Activated CD4-positive, alpha-beta T cell treated with anti-CD3 and anti-CD28 coated beads for 36 hours (primary cell): Measurements from ENCODE around the gene UTS2R. TPM values are rescaled to one million over a fixed set of nuclear protein-coding genes. Genes with fewer than 3 reads are reported as not detected.
A peak's percentile ranks its signal among the peaks of the same experiment; 100 is the strongest.
"Not testable (repeated sequence)": the region's sequence is repeated elsewhere in the genome, so short reads cannot be mapped to it uniquely, and the experiment has no call there.

Source experiments
- ATAC-seq: fragments of 200-7000 bp; cut with Tn5 transposase; one replicate; pipeline ENCODE4 v1.10.0; 2021; ENCODE audit warnings: mild to moderate bottlenecking, moderate library complexity
- CTCF ChIA-PET: fragments of 350-600 bp; sonication (Branson Sonifier 250); formaldehyde crosslinking; loops from one replicate; lab custom pipeline; 2021; ENCODE audit warnings: antibody characterized with exemption; lab: Charles Lee
- POLR2A ChIA-PET: fragments of 350-600 bp; sonication (Branson Sonifier 250); formaldehyde crosslinking; loops from one replicate; lab custom pipeline; 2021; ENCODE audit warnings: antibody characterized with exemption, inconsistent platforms; lab: Charles Lee
- DNase-seq: peaks from one replicate; pipeline ENCODE4 v3.0.0-alpha.2; 2020
- H3K27ac Mint-ChIP-seq: one replicate; pipeline ENCODE4 v1.8.0; 2021; ENCODE audit warnings: mixed read lengths
- H3K27me3 Mint-ChIP-seq: one replicate; pipeline ENCODE4 v1.8.0; 2021; ENCODE audit warnings: mixed read lengths
- H3K36me3 Mint-ChIP-seq: one replicate; pipeline ENCODE4 v1.8.0; 2021; ENCODE audit warnings: low read depth, mixed read lengths
- H3K4me1 Mint-ChIP-seq: one replicate; pipeline ENCODE4 v1.8.0; 2021; ENCODE audit warnings: mixed read lengths
- H3K4me3 Mint-ChIP-seq: one replicate; pipeline ENCODE4 v1.8.0; 2021; ENCODE audit warnings: mild to moderate bottlenecking, moderate library complexity, mixed read lengths
- H3K9me3 Mint-ChIP-seq: one replicate; pipeline ENCODE4 v1.8.0; 2021; ENCODE audit warnings: low read depth, mixed read lengths
- intact Hi-C, 2 experiments: fragments of 100-400 bp; cut with DNase I in 1 of 2; cut with micrococcal nuclease in 1 of 2; formaldehyde crosslinking; loops; one replicate each; pipeline versions ENCODE4 v1.14.2 to v1.15.1; 2022 to 2024; cut with DNase I, micrococcal nuclease
- total RNA-seq, 2 experiments: library from RNA; stranded (reverse); gene quantifications; one replicate each; pipeline ENCODE4 v1.2.3, GENCODE V29; 2021

Gene UTS2R
- total RNA-seq, 2 experiments from 2014 or later: not detected

- H3K4me1 Mint-ChIP-seq, POLR2A ChIA-PET, H3K36me3 Mint-ChIP-seq, CTCF ChIA-PET, intact Hi-C loops, H3K9me3 Mint-ChIP-seq, H3K27me3 Mint-ChIP-seq, ATAC-seq, H3K27ac Mint-ChIP-seq, H3K4me3 Mint-ChIP-seq, DNase-seq: not testable (repeated sequence)
Measured at GRCh38 chr17:82347994-82348393, 23.6 kb upstream of the UTS2R start.

DNA sequence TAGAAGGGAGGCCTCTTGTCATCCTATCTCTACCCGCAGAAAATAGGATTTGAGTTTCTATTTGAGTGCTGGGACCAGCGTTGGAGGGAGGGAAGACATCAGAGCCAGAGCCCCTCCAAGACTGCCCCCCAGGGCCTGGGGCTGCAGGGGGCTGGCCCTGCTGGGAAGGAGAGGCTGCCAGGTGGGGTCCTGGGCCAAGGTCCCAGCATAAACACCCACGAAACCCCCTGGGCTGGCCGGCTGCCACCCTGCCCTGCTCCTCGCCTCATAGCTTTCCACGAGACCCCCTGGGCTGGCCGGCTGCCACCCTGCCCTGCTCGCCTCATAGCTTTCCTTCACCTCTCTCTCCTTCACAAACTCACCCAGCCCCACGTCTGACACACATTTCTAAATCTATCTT lies 23.1 kb upstream of the UTS2R start:
- ATAC-seq (no peak), DNase-seq (peak; percentile 1)
- Mint-ChIP-seq H3K9me3 (no peaks in the 10 kb centered on the region), H3K27ac (no peak overlapping the region), H3K27me3 (peaks cover 7% of the 10 kb centered on the region), H3K4me3 (no peak overlapping the region), H3K4me1 (peaks cover 6% of the 10 kb centered on the region), H3K36me3 (no peaks in the 10 kb centered on the region)
- ChIA-PET POLR2A (no interaction called here), CTCF (interaction anchor here (0.6 kb wide), 2 partner anchors 14 to 235 kb away, joined by 3 read pairs; no protein-coding TSS in a partner anchor)
- intact Hi-C loops: no loop called here

- H3K9me3 Mint-ChIP-seq: no peaks in the 10 kb centered on the region
- H3K4me1 Mint-ChIP-seq: peaks cover 6% of the 10 kb centered on the region
- ChIA-PET POLR2A (no interaction called here), CTCF (interaction anchor here (0.6 kb wide), 2 partner anchors 14 to 234 kb away, joined by 3 read pairs; no protein-coding TSS in a partner anchor)
- DNase-seq (no peak), ATAC-seq (no peak)
- intact Hi-C loops: no loop called here
- H3K27me3 Mint-ChIP-seq: peaks cover 7% of the 10 kb centered on the region
- H3K4me3 Mint-ChIP-seq: no peak overlapping the region
- no peak overlapping the region for H3K27ac Mint-ChIP-seq
- H3K36me3 Mint-ChIP-seq: no peaks in the 10 kb centered on the region
Measured at GRCh38 chr17:82348866-82349265, 22.7 kb upstream of the UTS2R start.

DNA sequence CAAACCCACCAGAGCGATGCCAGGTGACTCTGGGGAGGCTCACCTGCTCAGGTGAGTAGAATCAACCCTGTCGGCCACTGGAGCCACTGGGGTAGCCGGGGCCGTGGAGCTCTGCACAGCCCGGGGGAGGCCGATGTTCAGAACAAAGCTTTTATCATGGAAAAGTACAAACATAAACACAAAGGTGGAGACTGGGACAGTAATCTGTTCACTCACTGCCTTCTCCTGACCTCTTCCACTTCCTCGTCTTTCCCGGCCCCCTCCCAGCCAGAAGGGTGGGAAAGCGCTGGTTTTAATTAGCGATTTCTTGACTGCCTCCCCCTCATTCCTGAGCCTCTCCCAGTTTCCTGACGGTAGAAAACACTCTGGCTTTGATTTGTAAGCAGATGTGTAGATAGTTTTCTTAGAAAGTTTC lies 22.3 kb upstream of the UTS2R start:
- ATAC-seq (no peak), DNase-seq (peak; percentile 3)
- Mint-ChIP-seq H3K9me3 (no peaks in the 10 kb centered on the region), H3K36me3 (no peaks in the 10 kb centered on the region), H3K4me3 (no peak overlapping the region), H3K27ac (no peak overlapping the region), H3K4me1 (peaks cover 6% of the 10 kb centered on the region), H3K27me3 (peaks cover 7% of the 10 kb centered on the region)
- intact Hi-C loops: no loop called here
- ChIA-PET CTCF (interaction anchor here (0.6 to 1.4 kb wide), 5 partner anchors 75 to 231 kb away, joined by 3 to 5 read pairs (median 3); no protein-coding TSS in a partner anchor), POLR2A (no interaction called here)

- intact Hi-C loops: loop anchor here (1.0 to 5.0 kb wide), 5 partner anchors 114 to 417 kb away; no protein-coding TSS in a partner anchor
- H3K4me3 Mint-ChIP-seq: no peak overlapping the region
- H3K36me3 Mint-ChIP-seq: no peaks in the 10 kb centered on the region
- H3K27ac Mint-ChIP-seq: no peak overlapping the region
- H3K4me1 Mint-ChIP-seq: peaks cover 6% of the 10 kb centered on the region
- peaks cover 10% of the 10 kb centered on the region for H3K27me3 Mint-ChIP-seq
- DNase-seq (peak; percentile 81), ATAC-seq (peak; percentile 63)
- POLR2A ChIA-PET: interaction anchor here (0.6 kb wide), 1 partner anchor 41 kb away, joined by 3 read pairs; no protein-coding TSS in a partner anchor
- no peaks in the 10 kb centered on the region for H3K9me3 Mint-ChIP-seq
- CTCF ChIA-PET: interaction anchor here (0.6 to 2.6 kb wide), 11 partner anchors 8 to 230 kb away, joined by 3 to 7 read pairs (median 3); partner anchors contain the start of gene TEX19
Measured at GRCh38 chr17:82350182-82351030, 21.2 kb upstream of the UTS2R start.

GRCh38 chr17:82351254-82351712 lies 20.3 kb upstream of the UTS2R start:
- POLR2A ChIA-PET: interaction anchor here (0.6 kb wide), 1 partner anchor 42 kb away, joined by 3 read pairs; no protein-coding TSS in a partner anchor
- peaks cover 5% of the 10 kb centered on the region for H3K4me1 Mint-ChIP-seq
- CTCF ChIA-PET: interaction anchor here (0.7 to 2.6 kb wide), 8 partner anchors 15 to 125 kb away, joined by 3 to 7 read pairs (median 3); partner anchors contain the start of gene HEXD
- H3K9me3 Mint-ChIP-seq: no peaks in the 10 kb centered on the region
- no peaks in the 10 kb centered on the region for H3K36me3 Mint-ChIP-seq
- H3K4me3 Mint-ChIP-seq: no peak overlapping the region
- intact Hi-C loops: loop anchor here (1.0 to 5.0 kb wide), 4 partner anchors 114 to 416 kb away; no protein-coding TSS in a partner anchor
- peak; percentile 7 for DNase-seq
- ATAC-seq: no peak
- peaks cover 11% of the 10 kb centered on the region for H3K27me3 Mint-ChIP-seq
- H3K27ac Mint-ChIP-seq: no peak overlapping the region

DNA sequence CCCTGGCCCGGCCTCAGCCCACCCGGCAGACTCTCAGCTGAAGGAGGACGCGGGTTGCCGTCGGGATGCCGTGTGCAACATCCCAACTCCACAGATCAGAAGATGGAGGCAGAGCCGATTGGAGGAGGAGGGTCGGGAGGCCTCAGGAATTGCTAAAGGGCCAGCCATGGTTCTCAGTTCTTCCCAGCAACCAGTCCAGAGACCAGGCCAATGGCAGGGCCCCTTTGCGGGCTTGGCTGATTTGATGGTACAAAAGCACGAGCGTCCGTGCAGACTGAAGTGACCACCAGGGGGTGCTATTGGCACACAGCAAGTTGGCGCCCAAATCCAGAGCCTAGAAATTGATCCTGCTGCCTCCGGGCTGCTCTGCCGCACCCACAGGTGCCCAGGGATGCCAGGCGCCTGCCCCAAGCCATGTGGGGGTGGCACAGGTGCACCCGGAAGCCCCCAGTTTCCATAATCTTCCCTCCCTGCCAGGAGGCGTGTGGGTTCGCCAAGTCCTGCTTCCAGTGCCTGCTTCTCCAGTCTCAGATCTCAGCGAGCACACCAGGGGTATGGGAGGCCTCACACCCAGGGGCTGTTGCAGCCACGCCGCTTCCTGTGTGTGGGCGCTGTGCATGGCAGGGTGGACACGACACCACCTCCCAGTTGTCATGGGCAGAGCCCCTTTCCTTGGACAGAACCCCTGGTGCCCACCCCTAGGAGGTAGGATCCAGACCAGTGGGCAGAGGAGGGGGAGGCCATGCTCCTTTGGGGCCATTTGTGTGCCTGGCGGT lies 19.7 kb upstream of the UTS2R start:
- no peaks in the 10 kb centered on the region for H3K36me3 Mint-ChIP-seq
- ChIA-PET CTCF (interaction anchor here (0.6 to 2.6 kb wide), 14 partner anchors 14 to 237 kb away, joined by 3 to 7 read pairs (median 4); partner anchors contain the start of gene HEXD), POLR2A (interaction anchor here (0.7 kb wide), 1 partner anchor 298 kb away, joined by 3 read pairs; no protein-coding TSS in a partner anchor)
- DNase-seq (peak; percentile 92), ATAC-seq (peak; percentile 92)
- no peak overlapping the region for H3K27ac Mint-ChIP-seq
- no peak overlapping the region for H3K4me3 Mint-ChIP-seq
- no peaks in the 10 kb centered on the region for H3K4me1 Mint-ChIP-seq
- intact Hi-C loops: loop anchor here (1.0 to 5.0 kb wide), 6 partner anchors 62 to 415 kb away; no protein-coding TSS in a partner anchor
- H3K27me3 Mint-ChIP-seq: peaks cover 6% of the 10 kb centered on the region
- H3K9me3 Mint-ChIP-seq: no peaks in the 10 kb centered on the region

GRCh38 chr17:82353484-82353883 lies 18.1 kb upstream of the UTS2R start:
- no peaks in the 10 kb centered on the region for H3K9me3 Mint-ChIP-seq
- peaks cover 4% of the 10 kb centered on the region for H3K4me1 Mint-ChIP-seq
- H3K4me3 Mint-ChIP-seq: no peak overlapping the region
- H3K27me3 Mint-ChIP-seq: peaks cover 9% of the 10 kb centered on the region
- ChIA-PET POLR2A (no interaction called here), CTCF (interaction anchor here (0.7 to 1.3 kb wide), 2 partner anchors 13 to 64 kb away, joined by 3 read pairs; no protein-coding TSS in a partner anchor)
- ATAC-seq: no peak
- DNase-seq: peak; percentile 3
- intact Hi-C loops: loop anchor here (5.0 kb wide), 2 partner anchors 199 to 414 kb away; no protein-coding TSS in a partner anchor
- no peak overlapping the region for H3K27ac Mint-ChIP-seq
- H3K36me3 Mint-ChIP-seq: no peaks in the 10 kb centered on the region

GRCh38 chr17:82354804-82355308 lies 16.7 kb upstream of the UTS2R start:
- no peak for DNase-seq
- ChIA-PET POLR2A (no interaction called here), CTCF (interaction anchor here (0.6 kb wide), 1 partner anchor 203 kb away, joined by 3 read pairs; no protein-coding TSS in a partner anchor)
- H3K4me3 Mint-ChIP-seq: no peak overlapping the region
- peaks cover 8% of the 10 kb centered on the region for H3K4me1 Mint-ChIP-seq
- peaks cover 3% of the 10 kb centered on the region for H3K9me3 Mint-ChIP-seq
- H3K36me3 Mint-ChIP-seq: no peaks in the 10 kb centered on the region
- intact Hi-C loops: loop anchor here (5.0 kb wide), 2 partner anchors 197 to 412 kb away; no protein-coding TSS in a partner anchor
- peaks cover 12% of the 10 kb centered on the region for H3K27me3 Mint-ChIP-seq
- H3K27ac Mint-ChIP-seq: no peak overlapping the region
- no peak for ATAC-seq

GRCh38 chr17:82355770-82356427 lies 15.7 kb upstream of the UTS2R start:
- Mint-ChIP-seq H3K27me3 (peaks cover 12% of the 10 kb centered on the region), H3K9me3 (peaks cover 3% of the 10 kb centered on the region), H3K36me3 (no peaks in the 10 kb centered on the region), H3K4me3 (no peak overlapping the region), H3K4me1 (peaks cover 8% of the 10 kb centered on the region), H3K27ac (no peak overlapping the region)
- intact Hi-C loops: no loop called here
- no peak for ATAC-seq
- ChIA-PET POLR2A (interaction anchor here (1.3 kb wide), 1 partner anchor 10 kb away, joined by 3 read pairs; no protein-coding TSS in a partner anchor), CTCF (no interaction called here)
- peak; percentile 2 for DNase-seq
